Measurements from ENCODE around the gene SLC35G3. TPM values are rescaled to one million over a fixed set of nuclear protein-coding genes. Genes with fewer than 3 reads are reported as not detected.

Gene SLC35G3
- total RNA-seq, 4 donors from 2014 or later, result not detected

DNA sequence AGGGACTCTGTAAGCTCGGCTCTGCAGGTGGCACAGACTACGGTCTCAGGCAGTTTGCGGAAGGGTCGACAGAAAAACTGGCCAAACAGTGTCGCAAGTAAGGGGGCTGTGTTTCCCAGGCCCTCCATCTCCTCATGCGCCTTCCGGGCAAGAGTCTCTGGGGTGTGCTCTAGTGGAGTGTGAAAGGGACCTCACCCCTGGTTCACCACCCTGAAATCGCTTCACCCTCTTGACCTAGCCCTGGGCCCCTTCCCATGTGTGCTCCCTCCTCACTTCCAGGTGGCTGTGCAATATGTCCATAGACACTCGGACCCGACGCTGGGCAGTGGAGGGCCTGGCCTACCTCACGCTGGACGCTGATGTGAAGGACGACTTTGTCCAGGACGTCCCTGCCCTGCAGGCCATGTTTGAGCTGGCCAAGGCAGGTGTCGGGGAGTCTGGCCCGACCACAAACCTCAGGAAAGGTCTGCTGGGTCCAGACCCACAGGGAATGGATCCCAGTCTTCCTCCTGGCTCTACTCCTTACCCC is 24.3 kb downstream of the SLC35G3 start:
- no peak for TF ChIP-seq CTCF (IDR thresholded peaks at IDR 0.05; ENCODE audit: low read depth)

DNA sequence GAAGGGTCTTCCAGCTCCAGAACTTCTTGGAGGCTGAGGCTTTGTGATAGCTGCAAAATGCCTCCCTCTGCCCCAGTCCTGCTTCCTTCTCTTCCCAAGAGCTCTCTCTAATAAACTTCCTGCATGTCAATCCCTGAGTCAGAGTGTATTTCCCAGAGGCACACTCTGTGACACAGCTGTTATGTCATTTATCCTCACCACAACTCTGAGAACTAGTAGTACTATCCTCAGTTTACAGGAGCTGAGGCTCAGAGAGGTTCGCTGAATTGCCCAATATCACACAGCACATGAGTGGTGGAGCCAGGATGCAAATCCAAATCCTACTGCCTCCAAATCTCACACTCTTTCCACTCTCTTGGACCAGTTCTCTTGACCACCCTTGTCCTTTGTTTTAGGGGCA is 26.5 kb downstream of the SLC35G3 start:
- TF ChIP-seq CTCF (IDR thresholded peaks at IDR 0.05; ENCODE audit: low read depth), result no peak

DNA sequence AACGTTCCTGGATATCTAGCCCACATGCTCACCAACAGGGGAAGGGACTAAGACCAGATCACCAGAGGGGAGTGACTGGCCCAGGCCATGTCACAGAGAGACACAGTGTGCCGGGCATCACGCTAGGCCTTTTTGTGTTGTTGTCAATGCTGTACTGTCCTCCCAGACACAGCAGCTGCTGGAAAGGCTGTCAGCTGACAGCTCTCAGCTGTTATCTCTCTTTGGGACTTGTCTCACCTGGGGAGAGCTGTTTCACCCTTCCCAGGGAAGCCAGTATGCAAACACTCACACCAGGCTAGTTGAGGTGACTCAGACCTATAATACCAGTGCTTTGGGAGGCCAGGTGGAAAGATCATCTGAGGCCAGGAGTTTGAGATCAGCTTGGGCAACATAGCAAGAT is 27.1 kb downstream of the SLC35G3 start:
- no peak for TF ChIP-seq CTCF (IDR thresholded peaks at IDR 0.05; ENCODE audit: low read depth)

GRCh38 chr17:35166526-35166925 is 27.7 kb downstream of the SLC35G3 start:
- no peak for TF ChIP-seq CTCF (IDR thresholded peaks at IDR 0.05; ENCODE audit: low read depth)

DNA sequence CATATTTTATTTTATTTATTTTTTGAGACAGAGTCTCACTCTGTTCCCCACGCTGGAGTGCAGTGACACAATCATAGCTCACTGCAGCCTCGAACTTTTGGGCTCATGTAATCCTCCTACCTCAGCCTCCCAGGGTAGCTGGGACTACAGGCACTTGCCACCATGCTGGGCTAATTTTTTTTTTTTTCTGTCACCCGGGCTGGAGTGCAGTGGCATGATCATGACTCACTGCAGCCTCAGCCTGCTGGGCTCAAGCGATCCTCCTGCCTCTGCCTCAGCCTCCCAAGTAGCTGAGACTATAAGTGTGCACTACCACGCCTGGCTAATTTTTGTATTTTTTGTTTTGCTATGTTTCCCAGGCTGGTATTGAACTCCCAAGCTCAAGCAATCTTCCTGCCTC is 29.5 kb downstream of the SLC35G3 start:
- TF ChIP-seq CTCF (IDR thresholded peaks at IDR 0.05; ENCODE audit: low read depth), result no peak

GRCh38 chr17:35163886-35164285 is 30.3 kb downstream of the SLC35G3 start:
- TF ChIP-seq CTCF (IDR thresholded peaks at IDR 0.05; ENCODE audit: low read depth), result no peak

- no peak for TF ChIP-seq CTCF (IDR thresholded peaks at IDR 0.05; ENCODE audit: low read depth)
Measured at GRCh38 chr17:35162755-35163154, 31.4 kb downstream of the SLC35G3 start.
